Nephron (organoid): ENCODE measurements around the gene FOXA1.

Experiments
- H3K27ac Mint-ChIP-seq, 3 experiments: 2 replicates each; pipeline ENCODE4 v1.8.0; 2020; ENCODE audit warnings: mixed read lengths in 3 of 3, mild to moderate bottlenecking in 2 of 3, moderate library complexity in 1 of 3
- H3K27me3 Mint-ChIP-seq: 2 replicates; pipeline ENCODE4 v1.8.0; 2021; ENCODE audit warnings: low read depth, mild to moderate bottlenecking, moderate library complexity, mixed read lengths
- H3K36me3 Mint-ChIP-seq: 2 replicates; pipeline ENCODE4 v1.8.0; 2020; ENCODE audit warnings: low read depth, mixed read lengths
- H3K4me1 Mint-ChIP-seq: 2 replicates; pipeline ENCODE4 v1.8.0; 2020; ENCODE audit warnings: mixed read lengths
- H3K4me3 Mint-ChIP-seq, 3 experiments: 2 replicates each; pipeline ENCODE4 v1.8.0; 2020; ENCODE audit warnings: mild to moderate bottlenecking in 3 of 3, mixed read lengths in 3 of 3, moderate library complexity in 2 of 3
- H3K9me3 Mint-ChIP-seq: 2 replicates; pipeline ENCODE4 v1.8.0; 2020; ENCODE audit warnings: mixed read lengths
- CTCF ChIP-seq, 3 experiments: fragments of 200-600 bp; sonication (generic); IDR thresholded peaks; one replicate each; pipeline ENCODE4 v1.5.0; 2021; ENCODE audit warnings: antibody characterized with exemption in 3 of 3; ENCODE audit not compliant: unreplicated experiment in 3 of 3

FOXA1 gene

GRCh38 chr14:37596790-37597472, 1.9 kb upstream of the FOXA1 start:
- Mint-ChIP-seq H3K27ac (no peak overlapping the region), H3K9me3 (no peaks in the 10 kb centered on the region), H3K27me3 (peaks cover 100% of the 10 kb centered on the region), H3K36me3 (no peaks in the 10 kb centered on the region), H3K4me3 (peak overlapping the region; percentile 13 to 76 (median 52)), H3K4me1 (peaks cover 33% of the 10 kb centered on the region)
- TF ChIP-seq CTCF (IDR thresholded peaks at IDR 0.05; ENCODE audit: unreplicated experiment in 3 of 3), result no peak

GRCh38 chr14:37595809-37596621, 966 bp upstream of the FOXA1 start:
- Mint-ChIP-seq H3K27me3 (peaks cover 100% of the 10 kb centered on the region), H3K4me1 (peaks cover 37% of the 10 kb centered on the region), H3K27ac (no peak overlapping the region), H3K4me3 (peak overlapping the region; percentile 76 to 81 (median 79)), H3K9me3 (no peaks in the 10 kb centered on the region), H3K36me3 (no peaks in the 10 kb centered on the region)
- no peak for TF ChIP-seq CTCF (IDR thresholded peaks at IDR 0.05; ENCODE audit: unreplicated experiment in 3 of 3)

- H3K9me3 Mint-ChIP-seq, result no peaks in the 10 kb centered on the region
- peak overlapping the region; percentile 77 to 84 (median 81) for H3K4me3 Mint-ChIP-seq
- H3K27me3 Mint-ChIP-seq, result peaks cover 100% of the 10 kb centered on the region
- peak overlapping the region in 1 of 3 experiments; percentile 17 for H3K27ac Mint-ChIP-seq
- no peaks in the 10 kb centered on the region for H3K36me3 Mint-ChIP-seq
- peaks cover 33% of the 10 kb centered on the region for H3K4me1 Mint-ChIP-seq
- peak; percentile 76 to 84 (median 78) for TF ChIP-seq CTCF (IDR thresholded peaks at IDR 0.05; ENCODE audit: unreplicated experiment in 3 of 3)
Observed at GRCh38 chr14:37594238-37594970, 645 bp downstream of the FOXA1 start.

- Mint-ChIP-seq H3K27me3 (peaks cover 100% of the 10 kb centered on the region), H3K4me1 (peaks cover 31% of the 10 kb centered on the region), H3K27ac (peak overlapping the region in 1 of 3 experiments; percentile 17), H3K36me3 (no peaks in the 10 kb centered on the region), H3K4me3 (peak overlapping the region; percentile 77 to 84 (median 81)), H3K9me3 (peaks cover 3% of the 10 kb centered on the region)
- no peak for TF ChIP-seq CTCF (IDR thresholded peaks at IDR 0.05; ENCODE audit: unreplicated experiment in 3 of 3)
Observed at GRCh38 chr14:37593511-37594237, 1.4 kb downstream of the FOXA1 start.

- Mint-ChIP-seq H3K9me3 (peaks cover 3% of the 10 kb centered on the region), H3K4me1 (peaks cover 36% of the 10 kb centered on the region), H3K27ac (no peak overlapping the region), H3K36me3 (no peaks in the 10 kb centered on the region), H3K27me3 (peaks cover 100% of the 10 kb centered on the region), H3K4me3 (no peak overlapping the region)
- no peak for TF ChIP-seq CTCF (IDR thresholded peaks at IDR 0.05; ENCODE audit: unreplicated experiment in 3 of 3)
Observed at GRCh38 chr14:37592482-37593408, 2.3 kb downstream of the FOXA1 start.
